NCI-H2107 (cell line): Measurements from ENCODE around the gene VWC2.

Experiments
- DNase-seq: peaks from one replicate; lab custom pipeline; 2025; lab: John Stamatoyannopoulos, UW

VWC2 gene

GRCh38 chr7:49852619-49853462, 79.4 kb downstream of the VWC2 start:
- DNase-seq: peak; percentile 32

GRCh38 chr7:49855281-49855980, 82.0 kb downstream of the VWC2 start:
- no peak for DNase-seq

- DNase-seq: no peak
These were observed 86.9 kb downstream of the VWC2 start for GRCh38 chr7:49860293-49860692.

- no peak for DNase-seq
These were observed 92.8 kb downstream of the VWC2 start for GRCh38 chr7:49866076-49866735.

GRCh38 chr7:49866910-49867309, 93.5 kb downstream of the VWC2 start:
- no peak for DNase-seq

- DNase-seq: no peak
These were observed 100.0 kb downstream of the VWC2 start for GRCh38 chr7:49873420-49873819.

- no peak for DNase-seq
These were observed 101.9 kb downstream of the VWC2 start for GRCh38 chr7:49875336-49875735.

- no peak for DNase-seq
These were observed 102.8 kb downstream of the VWC2 start for GRCh38 chr7:49876202-49876601.

- no peak for DNase-seq
These were observed 104.7 kb downstream of the VWC2 start for GRCh38 chr7:49878089-49878488.

- no peak for DNase-seq
These were observed 105.2 kb downstream of the VWC2 start for GRCh38 chr7:49878627-49879026.

- DNase-seq: no peak
These were observed 110.5 kb downstream of the VWC2 start for GRCh38 chr7:49883933-49884332.

- peak; percentile 16 for DNase-seq
These were observed 112.3 kb downstream of the VWC2 start for GRCh38 chr7:49885593-49886285.

- DNase-seq: no peak
These were observed 119.0 kb downstream of the VWC2 start for GRCh38 chr7:49892481-49892880.

- DNase-seq: no peak
These were observed 119.7 kb downstream of the VWC2 start for GRCh38 chr7:49893131-49893530.

GRCh38 chr7:49894543-49894942, 121.1 kb downstream of the VWC2 start:
- no peak for DNase-seq

- no peak for DNase-seq
These were observed 138.5 kb downstream of the VWC2 start for GRCh38 chr7:49911909-49912308.

- DNase-seq: no peak
These were observed 153.3 kb downstream of the VWC2 start for GRCh38 chr7:49926720-49927119.

- no peak for DNase-seq
These were observed 154.2 kb downstream of the VWC2 start for GRCh38 chr7:49927631-49928030.

- DNase-seq: no peak
These were observed 155.3 kb downstream of the VWC2 start for GRCh38 chr7:49928787-49929186.

GRCh38 chr7:49931627-49932026, 158.2 kb downstream of the VWC2 start:
- no peak for DNase-seq

- DNase-seq: no peak
These were observed 164.2 kb downstream of the VWC2 start for GRCh38 chr7:49937608-49938007.
